Middle frontal gyrus (tissue), 1 donor: ENCODE measurements around the gene SYNE2.
"Not testable (repeated sequence)": the region's sequence is repeated elsewhere in the genome, so short reads cannot be mapped to it uniquely, and the experiment has no call there.

Experiments used
- DNase-seq: peaks from one replicate; pipeline ENCODE4 v3.0.0-alpha.2; 2015; ENCODE audit warnings: low spot score; ENCODE audit errors: extremely low spot score

The SYNE2 gene

DNA sequence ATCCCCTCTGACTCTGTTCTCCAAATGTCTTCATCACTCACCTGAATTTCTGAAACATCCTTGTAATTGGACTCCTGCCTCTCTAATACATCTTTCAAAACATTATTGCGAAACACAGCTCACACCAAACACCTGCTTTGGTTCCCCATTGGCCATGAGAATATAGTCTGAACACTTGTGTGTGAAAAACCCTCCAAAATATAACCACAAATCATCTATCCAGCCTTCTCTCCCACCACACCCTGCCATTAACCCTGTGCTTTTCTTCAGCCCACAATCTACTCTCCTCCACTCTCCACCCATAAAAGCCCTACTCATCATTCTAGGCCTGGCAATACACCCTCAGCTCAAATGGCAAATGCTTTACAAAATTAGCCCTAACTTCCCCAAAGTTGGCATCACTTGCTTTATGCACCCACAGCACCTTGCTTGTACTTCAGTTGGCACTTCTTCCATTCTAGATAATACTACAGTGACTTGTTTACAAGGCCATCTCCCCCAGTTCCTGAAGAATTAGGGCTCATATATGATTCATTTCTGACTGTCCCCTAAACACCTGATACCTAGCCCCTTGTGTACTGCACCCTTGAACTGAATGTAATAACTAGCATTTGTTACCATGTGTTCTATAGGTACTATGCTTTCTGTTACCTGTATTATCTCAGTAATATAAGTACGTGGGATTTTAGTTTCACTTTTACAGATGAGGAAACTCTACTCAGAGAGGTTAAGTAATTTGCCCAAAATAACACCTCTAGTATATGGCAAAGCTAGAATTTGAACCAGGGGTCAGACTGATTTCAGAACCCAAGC lies 17.3 kb downstream of the SYNE2 start:
- DNase-seq: not testable (repeated sequence)

GRCh38 chr14:63870753-63871037 lies 17.9 kb downstream of the SYNE2 start:
- DNase-seq: not testable (repeated sequence)

DNA sequence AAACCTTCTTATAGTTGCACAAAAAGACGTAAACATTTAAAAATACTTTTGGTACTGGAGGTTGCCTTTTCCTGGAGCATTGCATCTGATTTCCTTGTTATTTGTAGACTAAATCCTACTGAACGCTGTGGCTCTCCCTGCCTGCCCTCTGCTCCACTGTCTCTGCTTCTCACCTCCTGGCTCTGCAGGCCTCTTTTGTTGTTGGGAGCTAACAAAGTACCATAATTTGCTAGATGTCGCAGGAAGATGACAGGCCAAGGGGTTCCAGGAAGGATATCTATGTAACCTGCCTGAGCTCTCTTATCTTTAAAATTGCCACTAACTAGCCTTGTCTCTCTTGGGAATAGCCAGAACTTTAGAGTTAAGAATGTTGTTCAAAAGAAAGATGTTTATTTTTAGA lies 21.4 kb downstream of the SYNE2 start:
- DNase-seq: no peak

- DNase-seq: no peak
Measured at GRCh38 chr14:63875311-63875710, 22.5 kb downstream of the SYNE2 start.

DNA sequence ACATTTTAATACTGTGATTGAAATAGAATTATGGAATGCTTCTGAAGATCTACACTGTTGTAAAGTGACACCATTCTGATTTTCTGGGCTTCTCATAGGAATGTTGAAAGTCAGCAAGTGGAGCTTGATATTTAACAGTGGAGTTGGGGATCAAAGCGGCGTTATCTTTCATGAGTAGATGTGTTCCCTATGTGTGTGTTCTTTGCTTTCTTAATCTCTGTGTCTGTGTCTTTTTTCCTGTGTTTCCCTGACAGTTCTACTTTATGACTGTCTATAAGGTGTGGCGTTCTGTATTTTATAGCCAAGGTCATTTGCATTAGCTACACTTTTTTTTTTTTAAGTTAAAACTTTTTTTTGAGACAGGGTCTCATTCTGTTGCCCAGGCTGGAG lies 24.7 kb downstream of the SYNE2 start:
- no peak for DNase-seq

DNA sequence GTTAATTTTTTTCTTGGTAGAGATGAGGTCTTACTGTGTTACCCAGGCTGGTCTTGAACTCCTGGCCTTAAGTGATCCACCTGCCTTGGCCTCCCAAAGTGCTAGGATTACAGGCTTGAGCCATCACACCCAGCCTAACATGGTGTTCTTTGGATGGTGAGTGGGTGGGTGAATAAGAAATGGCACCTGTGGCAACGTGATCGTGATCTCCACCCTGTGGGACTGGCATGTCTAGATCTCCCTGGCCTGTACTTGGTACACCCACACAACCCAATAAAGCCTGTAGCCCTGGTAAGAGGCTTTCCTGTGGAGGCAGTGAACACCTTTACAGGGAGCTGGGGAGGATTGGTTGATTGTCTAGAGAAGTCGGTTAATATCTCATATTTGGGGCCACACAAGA lies 25.2 kb downstream of the SYNE2 start:
- no peak for DNase-seq

DNA sequence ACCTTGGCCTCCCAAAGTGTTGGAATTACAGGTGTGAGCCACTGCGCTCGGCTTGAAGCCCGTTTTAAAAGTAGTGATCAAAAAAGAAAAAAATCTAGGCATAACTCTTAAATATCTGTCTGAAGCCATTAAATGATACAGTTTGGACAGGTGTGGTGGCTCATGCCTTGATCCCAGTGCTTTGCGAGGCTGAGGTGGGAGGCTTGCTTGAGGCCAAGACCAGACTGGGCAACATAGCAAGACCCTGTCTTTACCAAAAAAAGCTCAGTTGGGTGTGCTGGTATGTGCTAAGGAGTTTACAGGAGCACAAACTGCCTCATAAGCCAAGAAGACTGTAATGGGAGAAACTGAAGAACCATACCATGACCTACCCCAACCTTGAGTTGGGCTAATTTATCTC lies 26.0 kb downstream of the SYNE2 start:
- no peak for DNase-seq

DNA sequence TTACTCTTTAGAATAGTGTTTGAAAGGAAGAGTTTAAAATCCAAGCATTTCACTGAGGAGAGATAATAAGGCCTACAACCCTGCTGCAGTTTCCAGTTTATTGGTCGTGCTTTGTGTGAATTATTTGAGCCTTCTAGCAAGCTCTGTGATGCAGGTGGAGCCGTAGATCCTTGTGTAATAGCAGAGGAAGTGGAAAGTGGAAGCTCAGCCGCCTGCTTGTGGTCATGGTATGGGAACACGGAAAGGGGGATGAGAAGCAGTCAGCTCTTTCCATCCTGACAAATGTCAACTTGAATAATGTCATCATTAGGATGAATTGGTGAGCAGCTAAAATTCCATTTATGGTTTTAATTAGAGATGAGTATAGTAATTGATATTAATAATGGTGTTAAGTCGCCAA lies 29.1 kb downstream of the SYNE2 start:
- DNase-seq: no peak

GRCh38 chr14:63887899-63888298 lies 35.1 kb downstream of the SYNE2 start:
- no peak for DNase-seq

- no peak for DNase-seq
Measured at GRCh38 chr14:63890553-63890952, 37.7 kb downstream of the SYNE2 start.

DNA sequence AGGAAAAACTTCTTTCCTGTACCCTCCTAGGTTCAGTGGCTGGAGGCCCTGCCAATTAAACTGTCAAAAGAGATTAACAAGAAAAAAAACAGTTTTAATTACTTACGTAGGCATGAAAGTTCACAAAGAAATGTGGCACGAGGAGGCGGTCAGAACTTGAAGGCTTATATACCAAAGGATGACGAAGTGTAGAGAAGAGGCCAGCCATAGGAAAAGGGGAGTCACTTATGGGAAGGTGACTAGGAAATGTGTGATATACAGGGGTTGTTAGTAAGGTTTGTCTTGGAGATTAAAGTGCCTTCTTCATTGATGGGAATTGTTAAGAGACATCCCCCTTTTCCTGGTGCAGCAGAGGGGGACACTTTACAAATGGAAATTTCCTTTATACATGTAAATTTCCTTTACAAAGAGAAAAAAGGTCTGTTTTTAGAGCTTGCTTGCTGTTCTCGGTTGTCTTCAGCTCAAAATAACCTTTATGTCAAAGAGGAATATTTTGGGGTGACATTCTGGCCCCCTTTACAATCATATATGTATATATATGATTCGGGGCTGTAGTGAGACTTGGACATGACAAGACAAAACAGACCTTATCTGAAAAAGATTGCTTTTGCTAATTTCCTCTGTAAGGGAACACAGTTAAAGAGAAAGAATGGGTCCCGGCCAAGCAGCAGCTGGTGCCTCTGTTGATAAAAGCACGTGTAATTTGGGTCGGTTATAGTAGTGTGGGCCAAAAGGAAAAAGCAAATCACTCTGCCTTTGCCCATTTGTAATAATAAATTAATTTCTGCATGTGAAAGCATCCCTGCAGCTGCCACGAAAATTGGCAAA lies 38.6 kb downstream of the SYNE2 start:
- DNase-seq: no peak

DNA sequence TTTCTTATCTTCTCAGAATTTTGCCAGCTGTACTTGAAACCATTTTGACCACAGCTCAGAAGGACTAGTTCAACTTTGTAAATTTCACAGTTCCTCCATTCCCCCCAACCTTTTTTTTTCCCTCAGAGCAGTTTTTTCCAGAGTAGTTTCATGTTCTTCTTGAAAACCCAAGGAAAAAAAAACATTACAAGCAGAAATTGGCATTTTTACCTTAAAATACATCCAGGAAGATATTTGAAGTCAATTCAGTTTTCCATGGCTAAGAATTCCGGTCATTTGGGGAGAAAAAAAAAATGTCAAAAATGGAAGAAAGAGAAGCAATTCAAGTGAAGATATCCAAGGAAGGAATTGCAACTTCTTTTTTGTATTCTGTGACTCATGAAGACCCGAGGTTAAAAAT lies 39.5 kb downstream of the SYNE2 start:
- DNase-seq: no peak

- no peak for DNase-seq
Measured at GRCh38 chr14:63893701-63894458, 41.1 kb downstream of the SYNE2 start.

DNA sequence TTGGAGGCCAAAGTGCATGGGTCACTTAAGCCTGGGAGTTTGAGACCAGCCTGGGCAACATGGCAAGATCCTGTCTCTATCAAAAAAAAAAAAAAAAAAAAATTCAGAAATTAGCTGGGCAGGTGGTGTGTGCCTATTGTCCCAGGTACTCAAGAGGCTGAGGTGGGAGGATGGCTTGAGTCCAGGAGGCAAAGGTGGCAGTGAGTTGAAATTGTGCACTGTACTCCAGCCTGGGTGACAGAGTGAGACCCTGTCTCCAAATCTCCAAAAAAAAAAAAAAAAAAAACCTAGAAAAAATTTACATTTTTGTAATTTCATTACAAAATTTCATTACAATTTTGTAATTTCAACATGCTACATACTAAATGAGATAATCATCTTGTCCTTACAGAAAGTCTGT lies 42.7 kb downstream of the SYNE2 start:
- no peak for DNase-seq

- no peak for DNase-seq
Measured at GRCh38 chr14:63896278-63896720, 43.5 kb downstream of the SYNE2 start.

DNA sequence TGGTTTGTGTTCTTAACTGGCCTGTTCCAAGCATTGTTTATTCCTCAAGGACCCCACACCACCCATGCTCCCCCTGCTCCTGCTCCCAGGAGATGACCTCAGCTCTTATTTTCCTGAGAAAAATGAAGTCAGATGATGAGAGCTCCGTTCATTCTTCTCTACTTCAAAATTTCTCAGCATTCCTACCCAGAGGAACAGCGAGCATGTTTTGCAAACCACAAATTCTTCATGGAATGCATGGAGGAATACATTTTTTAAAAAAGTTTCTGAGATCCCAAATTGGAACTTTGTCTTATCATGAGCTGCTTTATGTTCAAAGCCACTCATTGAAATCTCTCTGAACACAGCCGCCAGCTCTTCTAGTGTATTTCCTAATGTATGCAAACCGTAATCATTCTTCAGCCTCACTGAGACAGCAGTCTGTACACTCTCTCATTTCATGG lies 44.9 kb downstream of the SYNE2 start:
- DNase-seq: no peak

DNA sequence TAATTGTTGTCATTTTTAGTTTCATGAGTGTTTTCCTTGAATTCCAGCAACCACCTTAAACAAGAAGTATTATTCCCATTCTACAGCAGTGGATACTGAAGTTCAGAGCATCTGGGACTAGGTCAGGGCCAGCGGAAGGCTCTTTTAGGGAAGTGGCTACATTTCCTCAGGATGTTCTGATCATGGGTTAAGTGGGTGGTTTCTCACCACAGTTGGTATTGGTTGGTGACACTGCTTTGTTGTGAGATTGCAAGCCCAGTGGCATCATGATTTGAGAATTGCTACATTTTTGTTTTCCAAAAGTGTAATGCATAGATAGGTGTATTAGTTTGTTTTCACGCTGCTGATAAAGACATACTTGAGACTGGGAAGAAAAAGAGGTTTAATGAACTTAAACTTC lies 47.1 kb downstream of the SYNE2 start:
- no peak for DNase-seq

DNA sequence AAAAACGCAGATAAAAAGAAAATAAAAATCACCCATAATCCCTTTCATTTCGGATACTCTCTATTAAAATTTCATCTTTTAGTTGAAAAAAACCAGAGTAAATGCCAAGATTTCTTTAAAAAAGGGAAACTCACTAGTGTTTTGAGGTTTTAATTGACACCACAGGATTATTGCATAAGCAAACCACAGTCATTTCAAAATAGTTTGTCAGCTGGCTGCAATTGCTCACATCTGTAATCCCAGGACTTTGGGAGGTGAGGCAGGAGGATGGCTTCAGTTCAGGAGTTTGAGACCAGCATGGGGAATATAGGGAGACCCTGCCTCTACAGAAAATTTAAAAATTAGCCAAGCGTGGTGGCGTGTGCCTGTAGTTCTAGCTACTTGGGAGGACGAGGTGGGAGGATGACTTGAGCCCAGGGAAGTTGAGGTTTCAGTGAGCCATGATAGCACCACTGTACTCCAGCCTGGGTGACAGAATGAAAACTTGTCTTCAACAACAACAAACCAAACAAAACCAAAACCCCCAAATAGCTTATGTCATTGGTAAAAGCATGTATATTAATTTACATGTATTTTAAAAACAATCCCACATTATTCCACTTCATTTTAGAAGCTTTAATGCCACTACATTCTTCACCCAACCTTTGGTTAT lies 48.8 kb downstream of the SYNE2 start:
- DNase-seq: no peak

DNA sequence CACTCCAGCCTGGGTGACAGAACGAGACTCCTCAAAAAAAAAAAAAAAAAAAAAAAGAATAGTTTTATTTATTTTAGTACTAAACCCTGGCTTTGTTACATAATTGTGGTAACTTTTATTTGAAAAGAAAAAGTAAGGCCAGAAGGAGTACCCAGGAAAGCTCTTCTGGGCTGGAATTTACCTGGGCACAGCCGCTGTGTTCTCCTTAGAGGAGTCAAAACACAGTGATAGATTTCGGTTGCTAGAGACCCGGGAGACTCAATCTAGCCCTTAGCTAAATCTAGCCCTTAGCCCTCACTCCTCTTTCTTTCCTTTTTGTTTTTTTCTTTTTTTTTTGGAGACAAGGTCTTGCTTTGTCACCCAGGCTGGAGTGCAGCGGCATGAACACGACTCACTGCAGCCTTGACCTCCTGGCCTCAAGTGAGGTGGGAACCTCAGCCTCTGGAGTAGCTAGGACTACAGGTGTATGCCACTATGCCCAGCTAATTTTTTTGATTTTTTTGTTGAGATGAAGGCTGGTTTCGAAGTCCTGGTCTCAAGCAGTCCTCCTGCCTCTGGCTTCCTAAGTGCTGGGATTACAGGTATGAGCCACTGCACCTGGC lies 49.7 kb downstream of the SYNE2 start:
- DNase-seq: no peak

GRCh38 chr14:63904724-63905123 lies 51.9 kb downstream of the SYNE2 start:
- DNase-seq: no peak

DNA sequence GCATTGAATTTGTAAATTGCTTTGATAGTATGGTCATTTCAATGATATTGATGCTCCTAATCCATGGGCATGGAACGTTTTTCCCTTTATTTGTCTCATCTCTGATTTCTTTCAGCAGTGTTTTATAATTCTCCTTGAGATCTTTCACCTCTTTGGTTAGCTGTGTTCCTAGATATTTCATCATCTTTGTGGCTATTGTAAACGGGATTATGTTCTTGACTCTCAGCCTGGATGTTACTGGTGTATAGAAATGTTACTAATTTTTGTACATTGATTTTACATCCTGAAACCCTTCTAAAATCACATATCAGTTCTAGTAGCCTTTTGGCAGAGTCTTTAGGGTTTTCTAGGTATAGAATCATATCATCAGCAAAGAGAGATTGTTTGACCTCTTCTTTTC lies 52.6 kb downstream of the SYNE2 start:
- no peak for DNase-seq
